A172 (cell line): Measurements from ENCODE around the gene NMBR. TPM values are rescaled to one million over a fixed set of nuclear protein-coding genes. Genes with fewer than 3 reads are reported as not detected.
"Not testable (repeated sequence)": the region's sequence is repeated elsewhere in the genome, so short reads cannot be mapped to it uniquely, and the experiment has no call there.

ENCODE experiments used
- DNase-seq: peaks from one replicate; pipeline ENCODE4 v3.0.0-alpha.2; 2015; ENCODE audit warnings: low spot score
- total RNA-seq: library from RNA; depleted of rRNA; stranded (reverse); fragments of >200 nt; shearing (Covaris generic); gene quantifications from 2 replicates; pipeline ENCODE4 v1.2.3, GENCODE V29; 2014; rRNA removed

The NMBR gene
- not detected in 2 replicates for total RNA-seq

GRCh38 chr6:142146828-142147662 is at the start of gene NMBR, which contains the start of gene VTA1:
TSS of gene NMBR (minus strand) at chr6:142147122. CDS start at chr6:142088658, 58,464 bp downstream.
TSS of gene VTA1 (plus strand) at chr6:142147263. CDS start at chr6:142147288, 25 bp downstream.
- DNase-seq, result peak; percentile 97

- DNase-seq, result no peak
Measured at GRCh38 chr6:142195862-142196541, 49.1 kb upstream of the NMBR start.

DNA sequence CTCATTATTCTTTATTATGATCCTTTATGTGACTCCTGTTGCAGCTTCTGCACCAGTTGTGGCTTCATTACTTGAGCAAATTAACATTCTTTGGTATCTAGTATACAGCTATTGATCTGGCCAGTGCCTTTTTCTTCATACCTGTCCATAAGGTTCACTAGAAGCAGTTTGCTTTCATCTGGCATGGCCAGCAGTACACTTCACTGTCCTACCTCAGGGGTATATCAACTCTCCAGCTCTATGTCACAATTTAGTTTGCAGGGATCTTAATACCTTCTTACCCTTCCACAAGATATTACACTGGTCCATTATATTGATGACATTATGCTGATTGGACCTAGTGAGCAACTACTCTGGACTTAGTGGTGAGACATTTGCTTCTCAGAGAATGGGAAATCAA is 46.7 kb upstream of the NMBR start:
- no peak for DNase-seq

DNA sequence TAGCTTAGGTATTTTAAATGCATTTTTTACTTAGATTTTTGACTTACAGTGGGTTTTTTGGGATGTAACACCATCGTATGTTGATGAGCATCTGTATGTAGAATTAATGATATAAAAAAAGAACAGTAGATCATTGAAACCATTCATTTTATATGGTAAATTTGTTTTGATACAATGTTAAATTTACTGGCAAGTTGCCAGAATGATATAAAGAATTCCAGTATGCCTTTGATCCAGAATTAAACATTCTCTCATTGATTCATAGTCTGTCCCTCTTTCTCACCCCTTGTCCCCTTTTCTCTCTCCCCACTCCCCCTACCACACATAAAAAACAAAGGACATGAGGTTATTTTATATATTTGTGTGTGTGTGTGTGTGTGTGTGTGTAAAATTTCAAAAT is 45.4 kb upstream of the NMBR start:
- no peak for DNase-seq

GRCh38 chr6:142189057-142189456 is 42.1 kb upstream of the NMBR start:
- DNase-seq, result no peak

DNA sequence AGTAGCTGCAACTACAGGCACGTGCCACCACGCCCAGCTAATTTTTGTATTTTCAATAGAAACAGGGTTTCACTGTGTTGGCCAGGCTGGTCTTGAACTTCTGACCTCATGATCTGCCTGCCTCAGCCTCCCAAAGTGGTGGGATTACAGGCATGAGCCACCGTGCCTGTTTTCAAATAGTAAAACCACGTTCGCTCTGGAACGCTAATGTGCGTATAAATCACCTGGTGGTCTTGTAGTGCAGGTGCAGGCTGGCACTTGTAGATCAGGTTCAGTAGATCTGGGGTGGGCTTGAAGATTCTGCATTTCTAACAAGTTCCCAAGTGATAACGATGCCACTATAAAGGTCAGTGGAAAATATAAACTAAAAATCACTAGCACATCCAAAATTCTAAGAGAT is 41.4 kb upstream of the NMBR start:
- DNase-seq, result not testable (repeated sequence)

DNA sequence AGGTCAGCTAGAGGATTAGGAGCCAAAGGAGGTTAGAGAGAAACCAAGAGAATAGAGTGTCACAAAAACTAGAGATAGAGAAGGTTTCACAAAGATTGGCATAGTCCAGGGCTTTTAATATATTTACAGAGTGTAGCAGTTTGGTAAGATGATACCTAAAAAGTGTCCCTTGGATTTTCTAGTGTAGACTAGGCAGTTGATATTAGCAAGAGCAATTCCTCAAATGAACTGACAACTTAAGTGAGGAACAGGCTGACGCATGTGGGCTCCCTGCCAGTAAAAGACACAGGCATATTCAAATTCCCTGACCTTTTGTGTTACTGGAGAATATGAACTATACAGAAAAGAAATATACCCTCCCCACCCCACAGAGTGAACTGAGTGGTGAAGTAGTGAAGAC is 40.3 kb upstream of the NMBR start:
- DNase-seq, result peak; percentile 57

GRCh38 chr6:142185641-142186040 is 38.7 kb upstream of the NMBR start:
- no peak for DNase-seq

- no peak for DNase-seq
Measured at GRCh38 chr6:142184307-142184706, 37.4 kb upstream of the NMBR start.

GRCh38 chr6:142183351-142183750 is 36.4 kb upstream of the NMBR start:
- DNase-seq, result no peak

GRCh38 chr6:142182004-142182403 is 35.1 kb upstream of the NMBR start:
- no peak for DNase-seq

GRCh38 chr6:142178129-142178528 is 31.2 kb upstream of the NMBR start:
- no peak for DNase-seq

GRCh38 chr6:142174703-142175102 is 27.8 kb upstream of the NMBR start:
- no peak for DNase-seq

DNA sequence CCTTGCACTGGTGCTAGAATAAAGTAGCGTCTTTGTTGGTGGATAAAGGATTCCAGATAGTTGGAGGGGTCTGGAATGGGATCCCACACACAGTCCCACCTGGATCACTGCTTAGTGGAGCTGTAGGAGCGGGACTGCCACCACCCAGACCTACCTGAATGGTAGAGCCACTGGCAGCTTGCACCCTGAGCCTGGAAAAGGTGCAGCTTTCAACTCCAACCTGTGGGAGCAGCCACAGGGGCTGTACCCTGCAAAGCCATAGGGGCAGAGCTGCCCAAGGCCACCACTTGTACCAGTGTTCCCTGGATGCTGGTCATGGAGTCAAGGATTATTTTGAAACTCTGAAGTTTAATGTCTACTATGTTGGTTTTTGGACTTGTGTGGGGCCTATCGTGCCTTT is 27.1 kb upstream of the NMBR start:
- DNase-seq, result no peak

GRCh38 chr6:142172758-142173157 is 25.8 kb upstream of the NMBR start:
- DNase-seq, result no peak

DNA sequence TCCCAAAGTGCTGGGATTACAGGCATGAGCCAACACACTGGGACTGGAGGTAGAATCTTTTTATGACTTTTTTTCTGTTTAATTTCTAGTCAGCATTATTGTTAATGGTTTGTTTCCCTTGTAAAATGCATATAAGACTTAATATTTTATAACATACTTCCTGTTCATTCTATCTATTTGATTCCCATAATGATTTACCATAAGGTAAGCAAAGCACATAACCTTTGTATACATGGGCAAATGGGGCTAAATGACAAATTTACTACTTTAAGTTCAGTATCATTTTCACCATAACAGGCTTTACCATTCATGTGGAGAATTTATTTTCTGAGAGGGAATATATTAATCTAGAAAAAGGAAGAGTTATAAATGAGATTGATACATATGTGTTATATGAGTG is 24.4 kb upstream of the NMBR start:
- DNase-seq, result no peak

DNA sequence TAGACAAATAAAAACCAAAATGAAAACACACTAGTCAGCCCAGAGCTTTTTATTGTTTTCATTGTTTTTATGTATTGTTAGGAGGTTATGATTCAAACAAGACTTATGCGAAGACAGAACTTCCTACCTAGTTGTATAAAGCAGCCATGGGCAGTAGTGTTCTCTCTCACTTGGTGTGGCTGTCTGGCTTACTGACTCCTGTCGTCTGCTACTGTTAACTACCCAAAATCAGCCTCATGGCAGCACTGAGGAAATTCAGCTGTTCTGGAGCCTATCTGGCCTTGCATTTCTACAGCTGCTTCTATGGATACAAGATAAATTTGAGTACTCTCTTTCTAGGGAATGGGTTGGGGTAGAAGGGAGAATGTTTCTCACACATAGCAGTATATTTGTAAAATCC is 20.6 kb upstream of the NMBR start:
- DNase-seq, result no peak

DNA sequence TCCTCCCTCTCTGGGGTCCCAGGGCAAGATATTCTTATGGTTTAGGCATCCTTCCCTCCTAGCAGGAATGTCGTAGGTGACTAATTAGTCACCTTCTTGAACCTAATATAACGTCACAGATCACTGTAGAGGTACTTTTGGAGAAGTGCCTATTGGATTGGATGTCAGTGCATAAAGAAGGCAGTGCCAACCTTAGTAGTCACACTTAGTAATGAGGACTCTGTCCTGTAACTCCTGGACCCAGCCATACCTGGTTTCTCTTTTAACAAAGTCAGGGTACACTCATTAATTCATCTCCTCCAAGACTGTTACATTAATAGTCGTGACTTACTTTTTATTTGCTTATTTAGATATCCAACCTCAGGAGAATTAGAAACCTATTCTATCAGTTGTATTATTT is 20.1 kb upstream of the NMBR start:
- no peak for DNase-seq

- DNase-seq, result no peak
Measured at GRCh38 chr6:142165227-142165626, 18.3 kb upstream of the NMBR start.

DNA sequence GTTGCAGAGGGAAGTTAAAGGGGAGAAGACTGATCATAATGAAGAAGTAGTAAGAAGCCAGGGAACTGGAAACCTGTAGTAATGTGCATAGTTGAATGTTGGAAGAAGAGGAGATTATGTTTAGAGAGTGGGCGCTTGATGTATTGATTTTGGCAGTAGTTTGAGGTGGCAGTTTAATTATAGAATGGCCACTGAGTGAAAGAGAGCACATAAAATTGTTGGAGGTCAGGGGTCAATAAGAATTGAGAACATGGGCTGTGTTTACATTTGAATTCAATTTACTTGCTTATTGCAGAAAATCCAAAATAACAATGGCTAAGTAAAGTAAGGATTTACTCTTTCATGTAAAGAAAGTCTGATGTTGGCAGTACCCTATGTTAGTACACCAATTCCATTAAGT is 15.9 kb upstream of the NMBR start:
- DNase-seq, result no peak

DNA sequence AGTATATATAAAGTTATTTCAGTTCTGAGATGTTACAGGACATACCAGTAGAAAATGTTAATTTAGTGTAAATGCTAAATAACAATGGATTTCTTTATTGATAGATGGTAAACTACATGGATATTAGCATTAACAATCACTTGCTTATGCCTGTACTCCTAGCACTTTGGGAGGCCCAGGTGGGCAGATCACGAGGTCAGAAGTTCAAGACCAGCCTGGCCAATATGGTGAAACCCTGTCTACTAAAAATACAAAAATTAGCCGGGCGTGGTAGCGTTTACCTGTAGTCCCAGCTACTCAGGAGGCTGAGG is 9.8 kb upstream of the NMBR start:
- not testable (repeated sequence) for DNase-seq

DNA sequence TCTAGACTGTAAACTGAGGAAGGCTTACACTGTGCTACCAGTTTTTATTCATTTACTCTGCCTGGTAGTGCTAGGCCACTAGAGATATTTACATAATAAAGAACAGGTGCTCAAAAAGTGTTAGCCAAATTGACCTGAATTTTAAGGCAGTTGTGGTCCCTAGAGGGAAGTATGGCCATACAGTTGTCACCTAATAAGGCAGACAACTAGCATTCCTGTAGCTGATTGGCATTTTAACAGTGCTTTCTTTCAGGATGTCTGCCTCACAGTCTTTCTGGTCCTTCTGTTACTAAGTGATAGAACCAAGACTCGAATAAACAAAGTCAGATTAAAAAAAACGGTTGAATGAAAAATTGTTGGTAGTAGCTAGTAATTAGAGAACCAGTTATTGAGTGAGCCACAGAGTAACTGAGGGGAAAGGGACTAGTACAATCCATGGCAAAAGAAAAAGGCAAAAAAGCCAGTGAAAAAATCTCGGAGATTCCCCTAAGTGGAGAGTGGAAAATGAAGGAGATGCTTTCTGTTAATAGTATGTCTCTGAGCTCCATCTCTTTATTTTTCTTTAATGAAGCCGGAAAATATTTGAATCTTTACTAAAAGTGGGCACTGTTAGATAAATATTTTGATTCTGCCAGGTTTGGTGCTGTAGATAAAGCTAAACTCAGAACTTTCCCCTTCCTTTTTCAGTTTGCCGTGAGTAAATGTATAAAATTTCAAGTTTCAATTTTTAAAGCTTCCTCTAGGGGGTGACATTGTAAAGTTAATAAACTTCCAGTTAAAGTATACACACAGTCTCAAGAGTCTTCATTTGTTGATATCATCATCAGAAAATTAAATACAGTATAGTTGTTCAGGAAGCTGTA is 9.2 kb upstream of the NMBR start:
- DNase-seq, result peak; percentile 18
